GM12872 (cell line): ENCODE results near the gene KATNAL1.
A peak's percentile ranks its signal among the peaks of the same experiment; 100 is the strongest.

Source experiments
- TF ChIP-seq, protein P1 (sequence below): IDR thresholded peaks from 3 replicates; pipeline ENCODE4 v1.5.1; 2011; ENCODE audit warnings: low read depth, mild to moderate bottlenecking, low read length, moderate library complexity; ENCODE audit not compliant: insufficient read depth

The KATNAL1 gene

DNA sequence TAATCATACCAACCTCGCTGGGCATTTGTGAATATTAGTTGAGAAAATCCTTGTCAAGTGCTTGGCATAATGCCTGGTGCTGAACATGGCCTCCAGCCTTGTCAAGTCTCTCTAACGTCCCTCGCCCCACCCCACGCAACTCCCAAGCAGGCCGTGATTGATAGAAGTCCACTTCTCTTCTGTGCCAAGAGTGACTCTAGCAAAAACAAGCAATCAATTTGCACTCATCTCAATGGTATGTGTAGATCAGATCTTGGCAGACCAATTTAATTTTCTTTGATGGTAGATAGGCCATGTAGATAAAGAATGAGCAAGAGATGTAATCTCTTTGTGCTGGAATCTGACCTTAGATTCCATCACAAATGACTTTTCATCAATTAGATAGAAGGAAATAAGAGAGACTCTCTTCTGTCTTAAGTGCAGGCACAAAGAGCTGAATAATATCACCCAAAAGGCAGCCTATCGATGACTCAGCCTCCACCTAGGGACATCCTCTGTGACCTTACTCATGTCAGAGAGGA lies 31.0 kb upstream of the KATNAL1 start:
- TF ChIP-seq, protein P1, sequence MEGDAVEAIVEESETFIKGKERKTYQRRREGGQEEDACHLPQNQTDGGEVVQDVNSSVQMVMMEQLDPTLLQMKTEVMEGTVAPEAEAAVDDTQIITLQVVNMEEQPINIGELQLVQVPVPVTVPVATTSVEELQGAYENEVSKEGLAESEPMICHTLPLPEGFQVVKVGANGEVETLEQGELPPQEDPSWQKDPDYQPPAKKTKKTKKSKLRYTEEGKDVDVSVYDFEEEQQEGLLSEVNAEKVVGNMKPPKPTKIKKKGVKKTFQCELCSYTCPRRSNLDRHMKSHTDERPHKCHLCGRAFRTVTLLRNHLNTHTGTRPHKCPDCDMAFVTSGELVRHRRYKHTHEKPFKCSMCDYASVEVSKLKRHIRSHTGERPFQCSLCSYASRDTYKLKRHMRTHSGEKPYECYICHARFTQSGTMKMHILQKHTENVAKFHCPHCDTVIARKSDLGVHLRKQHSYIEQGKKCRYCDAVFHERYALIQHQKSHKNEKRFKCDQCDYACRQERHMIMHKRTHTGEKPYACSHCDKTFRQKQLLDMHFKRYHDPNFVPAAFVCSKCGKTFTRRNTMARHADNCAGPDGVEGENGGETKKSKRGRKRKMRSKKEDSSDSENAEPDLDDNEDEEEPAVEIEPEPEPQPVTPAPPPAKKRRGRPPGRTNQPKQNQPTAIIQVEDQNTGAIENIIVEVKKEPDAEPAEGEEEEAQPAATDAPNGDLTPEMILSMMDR = no peak

DNA sequence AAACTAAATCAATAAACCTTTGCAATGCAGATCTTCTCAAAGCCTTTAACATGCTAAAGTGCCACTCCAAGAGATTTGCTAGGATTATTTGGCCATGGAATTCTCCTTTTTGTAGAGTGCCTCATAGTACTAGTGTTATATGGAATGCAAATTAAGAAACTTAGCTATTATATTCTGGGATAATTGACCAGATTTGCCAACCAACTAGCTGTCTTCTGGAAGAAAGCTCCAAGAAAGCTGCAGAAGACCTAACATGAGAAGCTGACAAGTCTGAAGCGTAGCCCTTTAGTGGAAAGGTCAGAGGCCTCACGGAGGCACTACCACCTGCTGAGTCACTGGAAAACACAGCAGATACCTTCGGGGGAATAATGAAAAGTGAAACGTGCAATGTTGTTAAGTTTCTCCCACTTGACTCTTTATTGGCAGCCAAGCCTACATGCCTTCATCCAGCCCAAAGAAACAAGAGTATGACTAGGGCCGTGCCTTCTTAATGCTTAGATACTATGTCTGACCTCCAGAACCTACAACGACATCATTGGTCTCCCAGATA lies 29.8 kb upstream of the KATNAL1 start:
- TF ChIP-seq, protein P1 = no peak

DNA sequence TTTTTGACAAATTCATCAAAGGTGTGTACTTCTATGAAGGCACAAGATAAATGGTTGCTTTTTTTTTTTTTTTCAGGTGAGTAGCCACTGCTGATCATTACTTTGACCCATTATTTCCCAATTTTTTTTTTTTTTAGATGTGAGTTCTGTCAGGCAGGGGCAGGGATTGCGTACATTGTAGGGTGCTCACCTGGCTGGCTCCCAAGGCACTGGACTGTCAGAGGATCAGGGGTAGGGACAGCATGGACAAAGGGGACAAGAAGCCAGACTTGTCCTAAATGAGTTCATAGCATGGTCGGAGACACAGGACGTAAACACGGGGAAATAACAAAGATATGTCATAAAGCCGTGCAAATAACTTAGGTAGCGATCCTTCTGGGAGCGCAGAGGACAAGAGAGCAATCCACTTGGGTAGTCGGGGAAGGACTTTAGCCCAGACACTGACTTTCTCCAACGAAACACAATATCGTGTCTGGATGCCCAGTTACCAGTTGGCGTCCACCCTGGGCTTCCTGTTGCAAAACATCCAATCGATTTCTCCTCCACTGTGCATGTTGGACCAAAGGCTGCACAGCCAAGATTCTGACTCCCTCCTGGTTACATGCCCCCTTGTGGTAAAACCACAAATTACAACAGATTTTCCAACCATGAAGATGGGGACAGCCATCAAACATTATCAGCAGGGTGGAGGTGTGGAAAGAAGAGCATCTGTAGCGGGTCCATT lies 27.5 kb upstream of the KATNAL1 start:
- TF ChIP-seq, protein P1 = peak; percentile 65

DNA sequence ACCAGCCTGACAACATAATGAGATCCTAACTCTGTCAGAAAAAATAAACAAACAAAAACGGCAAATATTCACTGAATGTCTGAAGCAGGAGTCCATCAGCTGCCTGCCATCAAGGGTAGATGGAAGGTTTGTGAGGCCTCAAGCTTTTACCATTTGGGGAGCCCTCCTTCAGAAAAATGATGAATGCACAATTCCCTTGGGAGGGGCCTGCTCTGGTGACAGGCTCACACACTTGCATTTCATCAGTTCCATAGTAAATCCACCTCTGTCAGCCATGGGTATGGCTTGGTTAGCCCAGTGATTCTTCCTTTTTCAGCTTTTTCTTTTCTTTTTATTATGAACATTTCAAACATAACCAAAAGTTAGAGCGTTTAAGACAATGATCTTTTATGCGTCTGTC lies 26.3 kb upstream of the KATNAL1 start:
- TF ChIP-seq, protein P1 = no peak

DNA sequence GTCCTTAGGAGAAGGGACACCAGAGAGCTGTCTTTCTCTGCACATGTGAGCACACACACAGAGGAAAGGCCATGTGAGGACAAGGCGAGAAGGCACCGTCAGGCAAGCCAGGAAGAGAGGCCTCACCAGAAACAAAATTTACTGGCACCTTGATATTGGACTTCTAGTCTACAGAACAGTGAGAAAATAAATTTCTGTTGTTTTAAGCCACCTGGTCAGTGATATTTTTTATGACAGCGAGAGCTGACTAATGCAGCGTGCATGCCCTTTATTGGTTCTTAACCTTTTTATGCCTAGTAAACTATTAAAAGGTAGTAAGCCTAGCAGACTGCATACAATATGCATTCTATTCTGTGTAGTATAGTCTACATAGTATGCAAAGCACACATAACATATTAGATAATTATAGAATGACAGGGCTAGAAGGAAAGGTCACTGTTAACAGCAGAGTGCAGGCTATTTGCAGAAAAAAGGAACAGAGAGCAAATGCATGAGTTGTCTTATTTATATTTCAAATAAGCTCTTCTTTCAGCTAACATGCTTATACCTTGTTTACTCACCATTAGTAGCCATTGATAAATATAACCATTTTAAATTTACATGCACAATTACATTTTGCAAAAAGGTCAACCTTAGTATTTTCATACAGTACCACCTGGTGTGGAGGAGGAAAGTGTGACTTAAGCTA lies 25.2 kb upstream of the KATNAL1 start:
- TF ChIP-seq, protein P1 = no peak

DNA sequence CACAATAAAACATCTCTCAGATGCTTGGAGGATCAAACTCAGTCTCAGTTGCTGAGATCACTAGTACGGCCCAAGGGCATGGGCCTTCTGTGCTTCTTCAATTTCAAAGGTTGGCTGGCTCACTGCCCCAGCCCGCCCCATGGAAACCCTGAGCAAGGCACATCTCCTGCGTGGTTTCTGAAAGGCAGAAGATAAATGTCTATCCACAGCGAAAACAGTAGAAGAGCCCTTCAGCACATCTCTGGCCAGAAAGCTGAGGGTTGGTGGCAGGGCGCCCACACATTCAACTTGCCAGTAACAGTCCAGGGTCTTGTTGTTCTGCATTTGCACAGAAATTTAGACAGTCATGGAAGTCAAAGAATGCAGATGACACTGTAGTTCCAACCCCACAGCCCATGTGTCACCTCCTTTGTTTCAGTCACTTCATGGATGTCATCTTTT lies 24.0 kb upstream of the KATNAL1 start:
- TF ChIP-seq, protein P1 = no peak

DNA sequence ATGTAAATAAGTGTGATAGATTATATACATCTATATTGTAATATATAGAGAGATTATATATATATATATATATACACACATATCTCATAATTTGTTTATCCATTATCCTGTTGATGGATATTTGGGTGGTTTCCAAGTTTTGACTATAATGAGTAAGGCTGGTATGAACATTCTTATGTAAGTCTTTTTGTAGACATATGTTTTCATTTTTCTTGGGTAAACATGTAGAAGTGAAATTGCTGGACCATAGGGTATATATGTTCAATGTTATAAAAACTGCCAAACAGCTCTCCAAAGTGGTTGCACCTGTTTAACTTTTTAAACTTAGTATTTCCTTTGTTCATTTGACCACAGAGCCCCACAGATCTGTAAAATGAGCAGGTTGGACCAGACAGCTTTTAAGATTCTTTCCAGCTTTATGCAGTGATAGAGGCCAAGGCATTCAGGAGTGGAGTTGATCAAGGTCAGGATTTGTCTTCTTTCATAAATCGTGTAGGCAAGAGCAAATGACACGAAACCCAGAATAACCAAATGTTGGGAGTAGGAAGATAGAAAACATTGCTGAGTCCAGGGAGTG lies 21.7 kb upstream of the KATNAL1 start:
- TF ChIP-seq, protein P1 = no peak
